GM23248 (cell line): ENCODE data around the gene PLIN5. TPM values are rescaled to one million over a fixed set of nuclear protein-coding genes. Genes with fewer than 3 reads are reported as not detected.

Experiments used
- DNase-seq: peaks from one replicate; pipeline ENCODE4 v3.0.0-alpha.2; 2015
- H2AFZ ChIP-seq: fragments of 200-600 bp; sonication (generic); 2 replicates; pipeline ENCODE4 v1.6.1; 2016; ENCODE audit warnings: antibody characterized with exemption
- H3F3A ChIP-seq: fragments of 200-600 bp; sonication (generic); 2 replicates; pipeline ENCODE4 v1.6.1; 2016; ENCODE audit warnings: mild to moderate bottlenecking, antibody characterized with exemption, mixed run types; ENCODE audit not compliant: insufficient read depth
- H3K27ac ChIP-seq: fragments of 200-600 bp; sonication (generic); 2 replicates; pipeline ENCODE4 v1.5.1; 2016; ENCODE audit warnings: mild to moderate bottlenecking
- H3K27me3 ChIP-seq: fragments of 200-600 bp; sonication (generic); replicated peaks from 2 replicates; pipeline ENCODE4 v1.6.1; 2016; ENCODE audit warnings: mild to moderate bottlenecking; ENCODE audit not compliant: insufficient read depth
- H3K36me3 ChIP-seq: fragments of 200-600 bp; sonication (generic); 2 replicates; pipeline ENCODE4 v1.6.1; 2016; ENCODE audit warnings: low read depth, mild to moderate bottlenecking
- H3K4me1 ChIP-seq: fragments of 200-600 bp; sonication (generic); 2 replicates; pipeline ENCODE4 v1.6.1; 2016; ENCODE audit warnings: mild to moderate bottlenecking; ENCODE audit not compliant: insufficient read depth
- H3K4me2 ChIP-seq: fragments of 200-600 bp; sonication (generic); one replicate; pipeline ENCODE4 v1.6.1; 2016; ENCODE audit warnings: mild to moderate bottlenecking; ENCODE audit not compliant: unreplicated experiment
- H3K4me3 ChIP-seq: fragments of 200-600 bp; sonication (generic); 2 replicates; pipeline ENCODE4 v1.5.1; 2016; ENCODE audit warnings: mild to moderate bottlenecking
- H3K79me2 ChIP-seq: fragments of 200-600 bp; sonication (generic); 2 replicates; pipeline ENCODE4 v1.6.1; 2016; ENCODE audit warnings: mild to moderate bottlenecking; ENCODE audit not compliant: insufficient read depth
- H3K9ac ChIP-seq: fragments of 200-600 bp; sonication (generic); 2 replicates; pipeline ENCODE4 v1.6.1; 2016; ENCODE audit warnings: mild to moderate bottlenecking
- H3K9me2 ChIP-seq: fragments of 200-600 bp; sonication (generic); 2 replicates; pipeline ENCODE4 v1.6.1; 2016; ENCODE audit warnings: mixed run types, mild to moderate bottlenecking, moderate library complexity; ENCODE audit not compliant: insufficient read depth
- H3K9me3 ChIP-seq: fragments of 200-600 bp; sonication (generic); one replicate; pipeline ENCODE4 v1.6.1; 2017; ENCODE audit warnings: low read depth
- H4K20me1 ChIP-seq: fragments of 200-600 bp; sonication (generic); 2 replicates; pipeline ENCODE4 v1.6.0; 2016; ENCODE audit not compliant: insufficient read depth
- EZH2 ChIP-seq: fragments of 200-600 bp; sonication (generic); IDR thresholded peaks from 2 replicates; pipeline ENCODE4 v1.6.1; 2018; ENCODE audit warnings: antibody characterized with exemption, mild to moderate bottlenecking; ENCODE audit not compliant: insufficient read depth, poor library complexity, severe bottlenecking
- EZH2phosphoT487 ChIP-seq: fragments of 200-600 bp; sonication (generic); IDR thresholded peaks from 2 replicates; pipeline ENCODE4 v1.6.1; 2018; ENCODE audit warnings: antibody characterized with exemption, moderate library complexity, mild to moderate bottlenecking, low read depth; ENCODE audit not compliant: insufficient read depth
- WGBS, 2 experiments: methylation state at CpG; one replicate each; pipeline ENCODE4 v1.1.6; 2015 to 2017; ENCODE audit warnings: low lambda C conversion rate in 2 of 2, low coverage in 1 of 2; ENCODE audit errors: missing lambda C conversion rate in 2 of 2; 5-methylcytosine and 5-hydroxymethylcytosine counted together
- in situ Hi-C: fragments of 300-500 bp; cut with MboI; formaldehyde crosslinking; loops from 2 replicates; pipeline ENCODE4 v1.15.0; 2020
- polyA plus RNA-seq: library from polyadenylated mRNA; unstranded; fragments of >200 nt; fragmentation: Nextera tagmentation; extraction: Ambion mirVana; gene quantifications from 2 replicates; pipeline ENCODE4 v1.2.1, GENCODE V29; 2016
- total RNA-seq: library from RNA; depleted of rRNA; stranded (reverse); fragments of >200 nt; shearing (Covaris generic); gene quantifications from 2 replicates; pipeline ENCODE4 v1.2.3, GENCODE V29; 2014; rRNA removed

PLIN5 gene
- not detected in 2 replicates for total RNA-seq
- polyA plus RNA-seq: not detected in 2 replicates

GRCh38 chr19:4534836-4535658, at the start of gene PLIN5:
Gene PLIN5 (minus strand): TSS chr19:4535224. CDS start chr19:4534074, 1,150 bp downstream.
- no peaks in the 10 kb centered on the region for H3K4me1 ChIP-seq
- no peaks in the 10 kb centered on the region for H3F3A ChIP-seq
- peak; percentile 40 for DNase-seq
- no peaks in the 10 kb centered on the region for H3K9me3 ChIP-seq
- in situ Hi-C loops: no loop called here
- no peak within 1 kb of the TSS for H2AFZ ChIP-seq
- TF ChIP-seq EZH2phosphoT487 (no peak), EZH2 (no peak)
- H3K4me2 ChIP-seq: no peak within 1 kb of the TSS
- H3K79me2 ChIP-seq: no peaks in the 10 kb centered on the region
- WGBS, 2 experiments: 17 to 22% methylated on average over 29 to 38 of the region's 49 CpGs
- H3K4me3 ChIP-seq: no peak within 1 kb of the TSS
- H3K27ac ChIP-seq: no peak within 1 kb of the TSS
- no peak within 1 kb of the TSS for H3K9ac ChIP-seq
- H4K20me1 ChIP-seq: no peaks in the 10 kb centered on the region
- no peaks in the 10 kb centered on the region for H3K9me2 ChIP-seq
- H3K36me3 ChIP-seq: no peaks in the 10 kb centered on the region
- H3K27me3 ChIP-seq: peaks cover 43% of the 10 kb centered on the region

- Histone ChIP-seq H3K4me1 (no peaks in the 10 kb centered on the region), H3K4me3 (peak overlapping the region; percentile 57), H3K9me2 (no peaks in the 10 kb centered on the region), H3K79me2 (no peaks in the 10 kb centered on the region), H3F3A (no peaks in the 10 kb centered on the region), H3K36me3 (no peaks in the 10 kb centered on the region), H3K27me3 (peaks cover 47% of the 10 kb centered on the region), H4K20me1 (no peaks in the 10 kb centered on the region), H3K4me2 (peak overlapping the region; percentile 45), H3K9ac (no peak overlapping the region), H3K9me3 (no peaks in the 10 kb centered on the region), H3K27ac (no peak overlapping the region), H2AFZ (0 out of 2 replicates have a peak overlapping the region, but pooled peaks have one; percentile 46)
- peak; percentile 28 for DNase-seq
- no peak for TF ChIP-seq EZH2phosphoT487
- TF ChIP-seq EZH2: no peak
- in situ Hi-C loops: no loop called here
- 1 to 2% methylated on average over 41 to 42 of the region's 49 CpGs for WGBS, 2 experiments
Observed at GRCh38 chr19:4583961-4584669, 49.1 kb upstream of the PLIN5 start.

- TF ChIP-seq EZH2: no peak
- no peak for TF ChIP-seq EZH2phosphoT487
- DNase-seq: no peak
- peaks cover 52% of the 10 kb centered on the region for H3K27me3 ChIP-seq
- no peak overlapping the region for H3K9ac ChIP-seq
- H3K36me3 ChIP-seq: no peaks in the 10 kb centered on the region
- in situ Hi-C loops: no loop called here
- H4K20me1 ChIP-seq: no peaks in the 10 kb centered on the region
- no peaks in the 10 kb centered on the region for H3F3A ChIP-seq
- H3K4me1 ChIP-seq: no peaks in the 10 kb centered on the region
- no peak overlapping the region for H3K4me3 ChIP-seq
- H3K79me2 ChIP-seq: no peaks in the 10 kb centered on the region
- no peaks in the 10 kb centered on the region for H3K9me3 ChIP-seq
- H2AFZ ChIP-seq: no peak overlapping the region
- no peaks in the 10 kb centered on the region for H3K9me2 ChIP-seq
- H3K4me2 ChIP-seq: no peak overlapping the region
- 63 to 74% methylated on average over 10 to 15 of the region's 16 CpGs for WGBS, 2 experiments
- H3K27ac ChIP-seq: no peak overlapping the region
Observed at GRCh38 chr19:4582980-4583842, 48.2 kb upstream of the PLIN5 start.
